HepG2 (cell line): ENCODE data around the gene UBE2Q1. TPM values are rescaled to one million over a fixed set of nuclear protein-coding genes. Genes with fewer than 3 reads are reported as not detected.

Experiments
- CHCHD3 ChIP-seq: sonication (generic); formaldehyde crosslinking; IDR thresholded peaks from 2 replicates; pipeline ENCODE4 v1.8.0; 2022; ENCODE audit warnings: mild to moderate bottlenecking, missing genetic modification reagents, moderate library complexity
- GFI1 ChIP-seq: sonication (generic); formaldehyde crosslinking; IDR thresholded peaks from 2 replicates; pipeline ENCODE4 v1.5.0; 2020; ENCODE audit warnings: missing genetic modification reagents, mild to moderate bottlenecking, borderline replicate concordance
- JUNB ChIP-seq: sonication (generic); formaldehyde crosslinking; IDR thresholded peaks from 2 replicates; pipeline ENCODE4 v1.8.0; 2022; ENCODE audit warnings: missing genetic modification reagents, mild to moderate bottlenecking, borderline replicate concordance
- KDM5A ChIP-seq: fragments of 200-600 bp; sonication (generic); IDR thresholded peaks from 2 replicates; pipeline ENCODE4 v1.7.0; 2018; ENCODE audit warnings: antibody characterized with exemption, mild to moderate bottlenecking, low read length, borderline replicate concordance
- NFYB ChIP-seq: sonication (generic); formaldehyde crosslinking; IDR thresholded peaks from 2 replicates; pipeline ENCODE4 v1.4.0; 2020; ENCODE audit warnings: missing genetic modification reagents
- PHF8 ChIP-seq: sonication (generic); formaldehyde crosslinking; IDR thresholded peaks from 2 replicates; pipeline ENCODE4 v1.5.0; 2020; ENCODE audit warnings: missing genetic modification reagents
- RAD51 ChIP-seq: fragments of 450-650 bp; IDR thresholded peaks from 2 replicates; pipeline ENCODE4 v1.6.1; 2016; ENCODE audit warnings: borderline replicate concordance
- SOX13 ChIP-seq, 3 experiments: fragments of 450-650 bp in 1 of 3; sonication (generic) in 1 of 3; formaldehyde crosslinking in 1 of 3; IDR thresholded peaks in 2 of 3; conservative IDR thresholded peaks in 1 of 3; 2 replicates each; pipeline versions ENCODE4 v1.5.0 to v1.6.1; 2016 to 2020; ENCODE audit warnings: antibody characterized with exemption in 1 of 3, mild to moderate bottlenecking in 1 of 3, missing compliant biosample characterization in 1 of 3, missing genetic modification reagents in 1 of 3, moderate library complexity in 1 of 3
- SOX6 ChIP-seq, 2 experiments: fragments of 450-650 bp in 1 of 2; sonication (generic) in 1 of 2; formaldehyde crosslinking in 1 of 2; IDR thresholded peaks; 2 replicates each; pipeline versions ENCODE4 v1.4.0 to v1.6.1; 2017 to 2020; ENCODE audit warnings: antibody characterized with exemption in 1 of 2, mild to moderate bottlenecking in 1 of 2, missing genetic modification reagents in 1 of 2
- TCF7L2 ChIP-seq: IDR thresholded peaks from 2 replicates; pipeline ENCODE4 v1.6.1; 2011; ENCODE audit warnings: mild to moderate bottlenecking, low read depth, low read length, moderate library complexity
- ZBTB38 ChIP-seq: sonication (generic); formaldehyde crosslinking; IDR thresholded peaks from 2 replicates; pipeline ENCODE4 v1.5.1; 2020; ENCODE audit warnings: mild to moderate bottlenecking, missing genetic modification reagents
- ZC3H4 ChIP-seq: sonication (generic); formaldehyde crosslinking; IDR thresholded peaks from 2 replicates; pipeline ENCODE4 v1.4.0; 2020; ENCODE audit warnings: missing genetic modification reagents, borderline replicate concordance
- ZFP90 ChIP-seq: sonication (generic); formaldehyde crosslinking; IDR thresholded peaks from 2 replicates; pipeline ENCODE4 v1.8.0; 2022; ENCODE audit warnings: missing genetic modification reagents, mild to moderate bottlenecking, inconsistent platforms, borderline replicate concordance
- ZMYM4 ChIP-seq: sonication (generic); formaldehyde crosslinking; IDR thresholded peaks from 2 replicates; pipeline ENCODE4 v1.8.1; 2023; ENCODE audit warnings: mild to moderate bottlenecking, missing genetic modification reagents
- ZNF124 ChIP-seq: sonication (generic); formaldehyde crosslinking; IDR thresholded peaks from 2 replicates; pipeline ENCODE4 v1.4.0; 2020; ENCODE audit warnings: missing genetic modification reagents
- ZNF326 ChIP-seq: sonication (generic); formaldehyde crosslinking; IDR thresholded peaks from 2 replicates; pipeline ENCODE4 v1.4.0; 2020; ENCODE audit warnings: missing genetic modification reagents, borderline replicate concordance
- ZNF558 ChIP-seq: sonication (generic); formaldehyde crosslinking; IDR thresholded peaks from 2 replicates; pipeline ENCODE4 v1.9.0; 2022; ENCODE audit warnings: mild to moderate bottlenecking, missing genetic modification reagents, borderline replicate concordance
- ZNF577 ChIP-seq: sonication (generic); formaldehyde crosslinking; IDR thresholded peaks from 2 replicates; pipeline ENCODE4 v1.4.0; 2020; ENCODE audit warnings: mild to moderate bottlenecking, low read depth, missing genetic modification reagents, borderline replicate concordance
- ZNF619 ChIP-seq: sonication (generic); formaldehyde crosslinking; IDR thresholded peaks from 2 replicates; pipeline ENCODE4 v1.4.0; 2020; ENCODE audit warnings: mild to moderate bottlenecking, missing genetic modification reagents
- ZNF781 ChIP-seq: sonication (generic); formaldehyde crosslinking; IDR thresholded peaks from 2 replicates; pipeline ENCODE4 v1.5.1; 2020; ENCODE audit warnings: borderline replicate concordance, mild to moderate bottlenecking, missing genetic modification reagents; ENCODE audit errors: not compliant biosample characterization
- polyA plus RNA-seq, 8 experiments: library from polyadenylated mRNA; depleted of rRNA in 3 of 8; stranded (reverse) in 7 of 8; unstranded in 1 of 8; fragments of >200 nt; fragmentation: Illumina TruSeq in 4 of 8; extraction: Trizol in 4 of 8; gene quantifications; 2 replicates each; pipeline versions ENCODE4 v1.2.1 to v1.2.3, GENCODE V29; 2011 to 2016; ENCODE audit warnings: low read depth in 4 of 8, missing spikeins in 1 of 8, mixed read lengths in 1 of 8; ENCODE audit not compliant: insufficient read depth in 1 of 8
- total RNA-seq, 5 experiments: library from RNA; depleted of rRNA; stranded (reverse); fragments of >200 nt; fragmentation: Illumina TruSeq; extraction: Trizol; gene quantifications; 2 replicates each; pipeline ENCODE4 v1.2.3, GENCODE V29; 2016; ENCODE audit warnings: low read depth in 1 of 5
- TF ChIP-seq, protein P1 (sequence below): sonication (generic); formaldehyde crosslinking; IDR thresholded peaks from 2 replicates; pipeline ENCODE4 v1.5.0; 2020; ENCODE audit warnings: mild to moderate bottlenecking, missing genetic modification reagents, borderline replicate concordance
- TF ChIP-seq, protein P2 (sequence below): sonication (generic); formaldehyde crosslinking; IDR thresholded peaks from 2 replicates; pipeline ENCODE4 v1.5.0; 2020; ENCODE audit warnings: missing genetic modification reagents
- TF ChIP-seq, protein P3 (sequence below): IDR thresholded peaks from 2 replicates; pipeline ENCODE4 v1.6.1; 2016; ENCODE audit warnings: low read depth, borderline replicate concordance

UBE2Q1 gene
- total and polyA plus RNA-seq, 2 of the 13 experiments (the other 11 are each of a cell fraction or from before 2014, with no cell fraction given) = 11.7 to 41.7 TPM

DNA sequence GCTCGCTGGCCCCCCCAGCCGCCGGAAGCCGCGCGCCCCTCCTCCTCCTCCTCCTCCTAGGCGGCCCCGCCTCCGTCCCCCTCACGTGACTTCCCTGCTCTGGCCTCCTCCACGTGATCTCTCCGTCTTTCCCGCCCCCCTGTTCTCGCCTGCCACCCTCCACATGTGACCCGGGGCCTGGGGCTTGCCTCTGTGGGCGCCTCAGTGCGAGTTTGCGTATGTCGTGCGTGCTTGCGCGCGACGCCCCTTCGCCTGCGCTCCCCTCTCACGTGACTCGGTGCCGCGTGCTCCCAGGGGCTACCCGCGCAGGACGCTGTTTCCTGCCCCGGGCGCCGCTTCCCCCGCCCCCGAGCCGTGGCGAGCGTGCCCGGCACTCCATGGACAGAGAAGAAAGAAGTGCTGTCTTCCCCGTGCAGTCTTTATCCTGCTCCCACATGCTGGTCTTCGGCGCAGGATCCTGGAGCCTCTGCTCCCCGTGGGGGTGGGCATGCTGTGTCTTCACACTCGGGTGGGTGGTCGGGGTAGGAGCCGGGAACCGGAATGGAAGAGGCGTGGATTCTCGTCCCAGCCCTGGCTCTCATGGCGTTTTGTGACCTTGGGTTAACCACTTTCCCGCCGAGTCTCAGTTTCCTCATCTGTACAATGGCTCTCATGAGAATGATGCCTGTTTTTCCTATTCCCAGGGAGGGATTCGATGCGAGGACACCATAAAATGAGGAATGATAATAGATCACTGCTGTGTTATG, 431 bp upstream of the UBE2Q1 start (continued):
- TF ChIP-seq GFI1 (CRISPR knock-in tag) = peak; percentile 78; the same call in 1 of the 2 replicates
- peak; percentile 57 for TF ChIP-seq NFYB
- peak; percentile 97 for TF ChIP-seq ZMYM4 (CRISPR knock-in tag)
- peak; percentile 51; the same call in 1 of the 2 replicates for TF ChIP-seq KDM5A
- TF ChIP-seq ZNF619 (CRISPR knock-in tag) = peak; percentile 99
- peak; percentile 21; the same call in 1 of the 2 replicates for TF ChIP-seq ZC3H4 (CRISPR knock-in tag)
- TF ChIP-seq ZFP90 = peak; percentile 99
- TF ChIP-seq, protein P1, sequence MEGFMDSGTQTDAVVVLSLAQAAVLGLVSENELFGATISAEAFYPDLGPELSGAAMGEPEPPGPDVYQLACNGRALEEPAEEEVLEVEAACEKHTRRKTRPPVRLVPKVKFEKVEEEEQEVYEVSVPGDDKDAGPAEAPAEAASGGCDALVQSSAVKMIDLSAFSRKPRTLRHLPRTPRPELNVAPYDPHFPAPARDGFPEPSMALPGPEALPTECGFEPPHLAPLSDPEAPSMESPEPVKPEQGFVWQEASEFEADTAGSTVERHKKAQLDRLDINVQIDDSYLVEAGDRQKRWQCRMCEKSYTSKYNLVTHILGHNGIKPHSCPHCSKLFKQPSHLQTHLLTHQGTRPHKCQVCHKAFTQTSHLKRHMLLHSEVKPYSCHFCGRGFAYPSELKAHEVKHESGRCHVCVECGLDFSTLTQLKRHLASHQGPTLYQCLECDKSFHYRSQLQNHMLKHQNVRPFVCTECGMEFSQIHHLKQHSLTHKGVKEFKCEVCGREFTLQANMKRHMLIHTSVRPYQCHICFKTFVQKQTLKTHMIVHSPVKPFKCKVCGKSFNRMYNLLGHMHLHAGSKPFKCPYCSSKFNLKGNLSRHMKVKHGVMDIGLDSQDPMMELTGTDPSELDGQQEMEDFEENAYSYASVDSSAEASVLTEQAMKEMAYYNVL = peak; percentile 90
- TF ChIP-seq TCF7L2 = no peak
- TF ChIP-seq ZNF124 (CRISPR knock-in tag) = peak; percentile 67; the same call in 1 of the 2 replicates
- TF ChIP-seq JUNB (CRISPR knock-in tag) = peak; percentile 94
- TF ChIP-seq ZNF326 (CRISPR knock-in tag) = no peak
- peak; percentile 97 for TF ChIP-seq ZNF781
- TF ChIP-seq, protein P2, sequence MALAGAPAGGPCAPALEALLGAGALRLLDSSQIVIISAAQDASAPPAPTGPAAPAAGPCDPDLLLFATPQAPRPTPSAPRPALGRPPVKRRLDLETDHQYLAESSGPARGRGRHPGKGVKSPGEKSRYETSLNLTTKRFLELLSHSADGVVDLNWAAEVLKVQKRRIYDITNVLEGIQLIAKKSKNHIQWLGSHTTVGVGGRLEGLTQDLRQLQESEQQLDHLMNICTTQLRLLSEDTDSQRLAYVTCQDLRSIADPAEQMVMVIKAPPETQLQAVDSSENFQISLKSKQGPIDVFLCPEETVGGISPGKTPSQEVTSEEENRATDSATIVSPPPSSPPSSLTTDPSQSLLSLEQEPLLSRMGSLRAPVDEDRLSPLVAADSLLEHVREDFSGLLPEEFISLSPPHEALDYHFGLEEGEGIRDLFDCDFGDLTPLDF (CRISPR knock-in tag) = peak; percentile 91
- peak; percentile 70 for TF ChIP-seq PHF8
- TF ChIP-seq ZBTB38 = peak; percentile 94
- TF ChIP-seq ZNF558 (CRISPR knock-in tag) = peak; percentile 99; the same call in 1 of the 2 replicates
- 0 out of 2 replicates have a peak, but pooled peaks have one; percentile 79 for TF ChIP-seq ZNF577 (CRISPR knock-in tag)
- TF ChIP-seq SOX13 (IDR thresholded peaks at IDR 0.05) = no peak
- peak in 1 of 2 experiments; percentile 62; a peak in 2 of 4 replicates for TF ChIP-seq SOX13 (CRISPR knock-in tag; conservative IDR thresholded peaks at IDR 0.05 in 1 of 2, IDR thresholded peaks at IDR 0.05 in 1 of 2)
- peak; percentile 99 for TF ChIP-seq RAD51
- peak; percentile 68; the same call in 1 of the 2 replicates for TF ChIP-seq CHCHD3 (CRISPR knock-in tag)
- TF ChIP-seq, protein P3, sequence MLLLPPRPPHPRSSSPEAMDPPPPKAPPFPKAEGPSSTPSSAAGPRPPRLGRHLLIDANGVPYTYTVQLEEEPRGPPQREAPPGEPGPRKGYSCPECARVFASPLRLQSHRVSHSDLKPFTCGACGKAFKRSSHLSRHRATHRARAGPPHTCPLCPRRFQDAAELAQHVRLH (CRISPR knock-in tag) = peak; percentile 95
- TF ChIP-seq SOX6 (IDR thresholded peaks at IDR 0.05) = no peak
- peak; percentile 80 for TF ChIP-seq SOX6 (CRISPR knock-in tag; IDR thresholded peaks at IDR 0.05)
